GM12891 (cell line): ENCODE data around the gene PPARG.

Experiments
- PAX5 ChIP-seq: IDR thresholded peaks from 2 replicates; pipeline ENCODE4 v1.6.1; 2011; ENCODE audit warnings: low read length, moderate library complexity, mild to moderate bottlenecking; ENCODE audit not compliant: insufficient read depth, severe bottlenecking
- POLR2A ChIP-seq: IDR thresholded peaks from 2 replicates; pipeline ENCODE4 v1.6.1; 2011; ENCODE audit warnings: low read depth, low read length, control low read depth
- POLR2AphosphoS5 ChIP-seq: IDR thresholded peaks from 2 replicates; pipeline ENCODE4 v1.6.1; 2011; ENCODE audit warnings: low read depth, low read length, control low read depth
- POU2F2 ChIP-seq: IDR thresholded peaks from 2 replicates; pipeline ENCODE4 v1.6.1; 2011; ENCODE audit warnings: low read depth, mild to moderate bottlenecking, control low read depth, low read length, moderate library complexity
- SPI1 ChIP-seq: IDR thresholded peaks from 2 replicates; pipeline ENCODE4 v1.6.1; 2011; ENCODE audit warnings: low read depth, low read length, control low read depth
- TAF1 ChIP-seq: IDR thresholded peaks from 2 replicates; pipeline ENCODE4 v1.6.1; 2011; ENCODE audit warnings: low read depth, low read length, control low read depth

- no peak for TF ChIP-seq POLR2A
- no peak for TF ChIP-seq POU2F2
- no peak for TF ChIP-seq POLR2AphosphoS5
- no peak for TF ChIP-seq TAF1
- TF ChIP-seq SPI1 = no peak
- no peak for TF ChIP-seq PAX5
These were observed 34.4 kb downstream of the PPARG start for GRCh38 chr3:12323237-12323636.
